SK-N-SH (cell line): ENCODE results near the gene STMN1. TPM values are rescaled to one million over a fixed set of nuclear protein-coding genes. Genes with fewer than 3 reads are reported as not detected.
A peak's percentile ranks its signal among the peaks of the same experiment; 100 is the strongest.

Source experiments
- CTCF ChIA-PET: fragments of 300-600, 350-600 bp; formaldehyde crosslinking; extraction: SDS; loops from one replicate; lab custom pipeline; 2021; lab: Yijun Ruan, JAX
- POLR2A ChIA-PET: fragments of 350-600 bp; sonication (Branson Sonifier 250); formaldehyde crosslinking; extraction: SDS; loops from one replicate; lab custom pipeline; 2020; ENCODE audit warnings: antibody characterized with exemption, inconsistent platforms; lab: Yijun Ruan, JAX
- DNase-seq: peaks from one replicate; pipeline ENCODE4 v3.0.0; 2012
- H2AFZ ChIP-seq: fragments of 200-600 bp; sonication (generic); 2 replicates; pipeline ENCODE4 v1.8.1; 2016; ENCODE audit warnings: antibody characterized with exemption, mild to moderate bottlenecking, low read depth
- H3F3A ChIP-seq: fragments of 200-600 bp; sonication (generic); replicated peaks from 2 replicates; pipeline ENCODE3; 2016; ENCODE audit warnings: antibody characterized with exemption, mild to moderate bottlenecking; ENCODE audit not compliant: insufficient read depth
- H3K27ac ChIP-seq, 2 experiments: fragments of 200-500 bp in 1 of 2; fragments of 200-600 bp in 1 of 2; sonication (Bioruptor generic) in 1 of 2; sonication (generic), shearing (Covaris generic) in 1 of 2; 2 replicates each; pipeline versions ENCODE4 v1.5.1 to v1.6.1; 2014 to 2016; ENCODE audit warnings: low read depth in 2 of 2, inconsistent platforms in 1 of 2, low read length in 1 of 2, mild to moderate bottlenecking in 1 of 2, mixed read lengths in 1 of 2
- H3K27me3 ChIP-seq: fragments of 200-600 bp; sonication (generic), shearing (Covaris generic); 2 replicates; pipeline ENCODE4 v1.6.1; 2016; ENCODE audit warnings: mixed run types; ENCODE audit not compliant: insufficient read depth
- H3K36me3 ChIP-seq, 2 experiments: fragments of 200-500 bp in 1 of 2; fragments of 200-600 bp in 1 of 2; sonication (Bioruptor generic) in 1 of 2; sonication (generic) in 1 of 2; replicated peaks in 1 of 2; 2 replicates each; pipeline versions ENCODE3 to v1.5.1; 2014 to 2016; ENCODE audit warnings: low read length in 1 of 2, mild to moderate bottlenecking in 1 of 2; ENCODE audit not compliant: insufficient read depth in 2 of 2, control insufficient read depth in 1 of 2
- H3K4me1 ChIP-seq, 2 experiments: fragments of 200-500 bp in 1 of 2; fragments of 200-600 bp in 1 of 2; sonication (Bioruptor generic) in 1 of 2; sonication (generic), shearing (Covaris generic) in 1 of 2; 2 replicates each; pipeline versions ENCODE4 v1.5.1 to v1.6.1; 2014 to 2016; ENCODE audit warnings: low read depth in 1 of 2, low read length in 1 of 2, mixed run types in 1 of 2; ENCODE audit not compliant: insufficient read depth in 2 of 2, control insufficient read depth in 1 of 2
- H3K4me2 ChIP-seq: fragments of 200-600 bp; sonication (generic), shearing (Covaris generic); 2 replicates; pipeline ENCODE4 v1.6.1; 2017; ENCODE audit warnings: mixed run types
- H3K4me3 ChIP-seq, 2 experiments: fragments of 200-500 bp in 1 of 2; fragments of 200-600 bp in 1 of 2; sonication (Bioruptor generic) in 1 of 2; sonication (generic), shearing (Covaris generic) in 1 of 2; 2 replicates each; pipeline versions ENCODE4 v1.5.1 to v1.8.1; 2014 to 2016; ENCODE audit warnings: low read depth in 2 of 2, inconsistent platforms in 1 of 2, low read length in 1 of 2, mild to moderate bottlenecking in 1 of 2, mixed read lengths in 1 of 2, moderate library complexity in 1 of 2
- H3K79me2 ChIP-seq: fragments of 200-600 bp; sonication (generic); 2 replicates; pipeline ENCODE4 v1.8.1; 2017; ENCODE audit warnings: mild to moderate bottlenecking; ENCODE audit not compliant: insufficient read depth
- H3K9ac ChIP-seq: fragments of 200-600 bp; sonication (generic); 2 replicates; pipeline ENCODE4 v1.6.1; 2017; ENCODE audit warnings: mixed run types
- H3K9me2 ChIP-seq: fragments of 200-600 bp; sonication (generic); 2 replicates; pipeline ENCODE4 v1.6.1; 2017; ENCODE audit warnings: mixed run types
- H3K9me3 ChIP-seq: fragments of 200-600 bp; sonication (generic); 2 replicates; pipeline ENCODE4 v1.6.1; 2017; ENCODE audit warnings: mixed run types, mild to moderate bottlenecking, moderate library complexity
- H4K20me1 ChIP-seq: fragments of 200-600 bp; sonication (generic); 2 replicates; pipeline ENCODE4 v1.6.1; 2017; ENCODE audit warnings: mild to moderate bottlenecking, mixed run types; ENCODE audit not compliant: insufficient read depth
- ELF1 ChIP-seq: IDR thresholded peaks from 2 replicates; pipeline ENCODE4 v1.4.0; 2012
- EP300 ChIP-seq, 2 experiments: IDR thresholded peaks; 2 replicates each; pipeline versions ENCODE4 v1.4.0 to v1.6.1; 2012; ENCODE audit warnings: borderline replicate concordance in 1 of 2, low read depth in 1 of 2, low read length in 1 of 2
- FOSL2 ChIP-seq: IDR thresholded peaks from 2 replicates; pipeline ENCODE4 v1.4.0; 2012; ENCODE audit warnings: low read depth, mild to moderate bottlenecking, moderate library complexity, borderline replicate concordance
- FOXJ3 ChIP-seq: sonication (generic); formaldehyde crosslinking; IDR thresholded peaks from 2 replicates; pipeline ENCODE4 v1.5.1; 2020; ENCODE audit warnings: mild to moderate bottlenecking, missing genetic modification reagents
- FOXM1 ChIP-seq: IDR thresholded peaks from 2 replicates; pipeline ENCODE4 v1.4.0; 2012; ENCODE audit warnings: low read depth, mild to moderate bottlenecking
- GABPA ChIP-seq: IDR thresholded peaks from 2 replicates; pipeline ENCODE4 v1.4.0; 2012; ENCODE audit warnings: low read depth, mild to moderate bottlenecking
- JUND ChIP-seq: IDR thresholded peaks from 2 replicates; pipeline ENCODE4 v1.4.0; 2012
- PBX3 ChIP-seq: IDR thresholded peaks from 2 replicates; pipeline ENCODE4; 2012
- POLR2AphosphoS5 ChIP-seq: IDR thresholded peaks from 2 replicates; pipeline ENCODE4 v1.6.1; 2012; ENCODE audit warnings: low read depth, low read length
- RAD21 ChIP-seq: IDR thresholded peaks from 2 replicates; pipeline ENCODE4 v1.6.1; 2012; ENCODE audit warnings: mild to moderate bottlenecking, low read length
- REST ChIP-seq: IDR thresholded peaks from 2 replicates; pipeline ENCODE4 v1.6.1; 2012; ENCODE audit warnings: mild to moderate bottlenecking, low read depth, low read length, moderate library complexity
- RXRA ChIP-seq: IDR thresholded peaks from 2 replicates; pipeline ENCODE4 v1.4.0; 2012; ENCODE audit warnings: low read depth, mild to moderate bottlenecking, borderline replicate concordance
- SIN3A ChIP-seq: IDR thresholded peaks from 2 replicates; pipeline ENCODE4 v1.6.1; 2012; ENCODE audit warnings: low read depth, mild to moderate bottlenecking, low read length, moderate library complexity, borderline replicate concordance
- SMC3 ChIP-seq: IDR thresholded peaks from 2 replicates; pipeline ENCODE4 v1.6.1; 2012; ENCODE audit warnings: low read depth, low read length, improper control_type of control experiment
- TEAD4 ChIP-seq: IDR thresholded peaks from 2 replicates; pipeline ENCODE4 v1.4.0; 2012; ENCODE audit warnings: mild to moderate bottlenecking, borderline replicate concordance; ENCODE audit not compliant: insufficient read depth
- WGBS: methylation state at CpG from one replicate; pipeline ENCODE4 v1.1.6; 2017; ENCODE audit warnings: low lambda C conversion rate; 5-methylcytosine and 5-hydroxymethylcytosine counted together
- polyA plus RNA-seq, 3 experiments: library from polyadenylated mRNA; depleted of rRNA; stranded (reverse); fragments of >200 nt; gene quantifications; 2 replicates each; pipeline ENCODE4 v1.2.3, GENCODE V29; 2012
- TF ChIP-seq, protein P1 (sequence below): fragments of 150-350 bp; IDR thresholded peaks from 2 replicates; pipeline ENCODE4 v1.6.1; 2016; ENCODE audit warnings: mild to moderate bottlenecking, low read depth, low read length
- TF ChIP-seq, protein P2 (sequence below): IDR thresholded peaks from 2 replicates; pipeline ENCODE4 v1.4.0; 2012; ENCODE audit warnings: low read depth

STMN1 gene
- polyA plus RNA-seq, 1 of the 3 experiments (the other 2 are of a cell fraction), result 143 TPM

DNA sequence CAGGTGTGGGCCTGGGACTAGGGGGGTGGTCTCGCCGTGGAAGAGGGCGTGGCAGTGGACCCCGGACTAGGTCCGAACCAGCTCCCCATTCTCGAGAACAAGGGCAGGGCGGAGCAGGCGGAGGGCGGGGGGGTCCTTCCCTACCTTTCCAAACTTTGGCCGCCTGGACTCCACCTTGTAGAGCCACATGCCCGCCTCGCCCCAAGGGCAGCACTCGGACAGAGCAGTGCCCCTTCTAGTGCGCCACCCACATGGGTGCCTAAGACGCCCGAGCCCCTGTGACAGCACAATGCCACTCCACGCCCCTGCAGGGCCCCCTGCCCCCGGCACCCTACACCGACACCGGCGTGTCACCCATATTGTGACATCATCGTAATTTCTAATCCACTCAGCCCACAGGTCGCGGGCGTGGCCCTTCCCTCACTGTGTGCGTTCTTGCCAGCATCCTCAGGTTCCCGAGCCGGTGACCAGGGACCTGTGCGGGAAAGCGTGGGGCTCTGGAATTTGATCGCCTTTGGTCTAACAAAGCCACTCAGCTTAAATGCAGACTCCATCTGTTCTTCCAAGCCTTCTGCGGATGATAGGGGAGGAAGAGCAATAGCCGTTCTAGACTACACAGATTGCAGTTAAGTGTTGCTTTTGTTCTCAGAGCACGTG lies 553 bp upstream of the STMN1 start:
- peak overlapping the region; percentile 96; the same call in 1 of the 2 replicates for H3K9ac ChIP-seq
- peak; percentile 62 for DNase-seq
- peak overlapping the region; percentile 85 to 92; a peak in 3 of 4 replicates for H3K4me3 ChIP-seq
- peaks cover 19% of the 10 kb centered on the region for H3F3A ChIP-seq
- no peaks in the 10 kb centered on the region for H3K9me2 ChIP-seq
- H3K79me2 ChIP-seq, result peaks cover 38% of the 10 kb centered on the region
- 51% methylated on average over 27 of the region's 34 CpGs for WGBS
- no peaks in the 10 kb centered on the region for H3K9me3 ChIP-seq
- peak overlapping the region; percentile 91 for H3K4me2 ChIP-seq
- peak overlapping the region; percentile 38 for H2AFZ ChIP-seq
- H3K27ac ChIP-seq, result peak overlapping the region in 1 of 2 experiments; percentile 71; a peak in 1 of 4 replicates
- CTCF ChIA-PET, result interaction anchor here (6.5 to 13.3 kb wide), 2 partner anchors 11 to 94 kb away, joined by 57 to 344 read pairs; partner anchors contain the start of gene PAFAH2
- H3K4me1 ChIP-seq, result peaks cover 13 to 15% of the 10 kb centered on the region in 2 experiments
- POLR2A ChIA-PET, result interaction anchor here (1.7 to 4.2 kb wide), 3 partner anchors 20 to 91 kb away, joined by 3 to 16 read pairs (median 13); partner anchors contain the start of genes PAFAH2 and PAQR7
- TF ChIP-seq TEAD4 (no peak), GABPA (no peak), RAD21 (no peak), RXRA (no peak), POLR2AphosphoS5 (no peak), FOSL2 (no peak), JUND (no peak), FOXM1 (no peak)
- TF ChIP-seq, protein P1, sequence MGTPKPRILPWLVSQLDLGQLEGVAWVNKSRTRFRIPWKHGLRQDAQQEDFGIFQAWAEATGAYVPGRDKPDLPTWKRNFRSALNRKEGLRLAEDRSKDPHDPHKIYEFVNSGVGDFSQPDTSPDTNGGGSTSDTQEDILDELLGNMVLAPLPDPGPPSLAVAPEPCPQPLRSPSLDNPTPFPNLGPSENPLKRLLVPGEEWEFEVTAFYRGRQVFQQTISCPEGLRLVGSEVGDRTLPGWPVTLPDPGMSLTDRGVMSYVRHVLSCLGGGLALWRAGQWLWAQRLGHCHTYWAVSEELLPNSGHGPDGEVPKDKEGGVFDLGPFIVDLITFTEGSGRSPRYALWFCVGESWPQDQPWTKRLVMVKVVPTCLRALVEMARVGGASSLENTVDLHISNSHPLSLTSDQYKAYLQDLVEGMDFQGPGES, result no peak
- TF ChIP-seq, protein P2, sequence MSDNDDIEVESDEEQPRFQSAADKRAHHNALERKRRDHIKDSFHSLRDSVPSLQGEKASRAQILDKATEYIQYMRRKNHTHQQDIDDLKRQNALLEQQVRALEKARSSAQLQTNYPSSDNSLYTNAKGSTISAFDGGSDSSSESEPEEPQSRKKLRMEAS, result no peak
- H3K27me3 ChIP-seq, result no peaks in the 10 kb centered on the region
- peaks cover 19% of the 10 kb centered on the region in 2 experiments for H3K36me3 ChIP-seq
- peaks cover 18% of the 10 kb centered on the region; the same call in 1 of the 2 replicates for H4K20me1 ChIP-seq

GRCh38 chr1:25904943-25905679 lies 1.1 kb downstream of the STMN1 start:
- H3K9ac ChIP-seq, result peak overlapping the region; percentile 96
- WGBS, result 2% methylated on average over 27 of the region's 34 CpGs
- H4K20me1 ChIP-seq, result peaks cover 18% of the 10 kb centered on the region; the same call in 1 of the 2 replicates
- peak overlapping the region; percentile 91 for H3K4me2 ChIP-seq
- peak; percentile 94 for DNase-seq
- H3F3A ChIP-seq, result peaks cover 19% of the 10 kb centered on the region
- no peaks in the 10 kb centered on the region for H3K9me2 ChIP-seq
- H3K36me3 ChIP-seq, result peaks cover 34 to 35% of the 10 kb centered on the region in 2 experiments
- peak overlapping the region; percentile 85 to 92 for H3K4me3 ChIP-seq
- ChIA-PET POLR2A (interaction anchor here (1.6 to 4.2 kb wide), 4 partner anchors 9 to 117 kb away, joined by 4 to 16 read pairs (median 12); partner anchors contain the start of genes EXTL1 and PAFAH2), CTCF (interaction anchor here (0.8 to 13.3 kb wide), 9 partner anchors 10 to 129 kb away, joined by 3 to 344 read pairs (median 3); partner anchors contain the start of gene PAFAH2)
- H3K27ac ChIP-seq, result peak overlapping the region; percentile 84 to 92
- peaks cover 13% of the 10 kb centered on the region in 2 experiments; a peak in 3 of 4 replicates for H3K4me1 ChIP-seq
- H3K79me2 ChIP-seq, result peaks cover 55% of the 10 kb centered on the region
- peak overlapping the region; percentile 75; the same call in 1 of the 2 replicates for H2AFZ ChIP-seq
- H3K9me3 ChIP-seq, result no peaks in the 10 kb centered on the region
- H3K27me3 ChIP-seq, result no peaks in the 10 kb centered on the region
- TF ChIP-seq SIN3A (peak; percentile 63), EP300 (IDR thresholded peaks at IDR 0.05; ENCODE audit: borderline replicate concordance in 1 of 2, low read depth in 1 of 2, low read length in 1 of 2) (no peak), REST (no peak), SMC3 (no peak), ELF1 (no peak), PBX3 (no peak), FOXJ3 (CRISPR knock-in tag) (no peak)
- TF ChIP-seq, protein P2, result peak; percentile 64
- TF ChIP-seq, protein P1, result no peak
